ENCODE results near the gene NID2.

GRCh38 chr14:52080808-52081755 lies 12.2 kb upstream of the NID2 start:
- TF ChIP-seq POU6F1 (CRISPR knock-in tag; IDR thresholded peaks at IDR 0.05; ENCODE audit: borderline replicate concordance, low read depth) (no peak), ZFP3 (CRISPR knock-in tag; IDR thresholded peaks at IDR 0.05) (no peak), ARNTL (CRISPR knock-in tag; IDR thresholded peaks at IDR 0.05; ENCODE audit: borderline replicate concordance, low read depth) (no peak), RARB (CRISPR knock-in tag; IDR thresholded peaks at IDR 0.05) (no peak), PPARA (CRISPR knock-in tag; IDR thresholded peaks at IDR 0.05; ENCODE audit: borderline replicate concordance) (no peak), CREB5 (CRISPR knock-in tag; IDR thresholded peaks at IDR 0.05; ENCODE audit: low read depth) (no peak)
